BE2C (cell line): ENCODE results near the gene TMEM273.

Experiments used
- DNase-seq: peaks from one replicate; pipeline ENCODE4 v3.0.0-alpha.2; 2020
- H3K27me3 ChIP-seq: fragments of 250-450 bp; sonication (Bioruptor Pico); 2 replicates; pipeline ENCODE4 v1.5.1; 2020; ENCODE audit warnings: mild to moderate bottlenecking
- H3K36me3 ChIP-seq: fragments of 250-450 bp; sonication (Bioruptor Pico); 2 replicates; pipeline ENCODE4 v1.5.1; 2020; ENCODE audit warnings: mild to moderate bottlenecking
- H3K4me1 ChIP-seq: fragments of 250-450 bp; sonication (Bioruptor Pico); 2 replicates; pipeline ENCODE4 v1.5.1; 2020
- H3K4me3 ChIP-seq: 2 replicates; pipeline ENCODE4 v1.5.1; 2011; ENCODE audit warnings: low read depth, low read length
- H3K9me3 ChIP-seq: fragments of 250-450 bp; sonication (Bioruptor Pico); 2 replicates; pipeline ENCODE4 v1.5.1; 2020
- CTCF ChIP-seq: IDR thresholded peaks from 2 replicates; pipeline ENCODE4 v1.5.1; 2012; ENCODE audit warnings: mild to moderate bottlenecking, low read depth, low read length

Gene TMEM273

DNA sequence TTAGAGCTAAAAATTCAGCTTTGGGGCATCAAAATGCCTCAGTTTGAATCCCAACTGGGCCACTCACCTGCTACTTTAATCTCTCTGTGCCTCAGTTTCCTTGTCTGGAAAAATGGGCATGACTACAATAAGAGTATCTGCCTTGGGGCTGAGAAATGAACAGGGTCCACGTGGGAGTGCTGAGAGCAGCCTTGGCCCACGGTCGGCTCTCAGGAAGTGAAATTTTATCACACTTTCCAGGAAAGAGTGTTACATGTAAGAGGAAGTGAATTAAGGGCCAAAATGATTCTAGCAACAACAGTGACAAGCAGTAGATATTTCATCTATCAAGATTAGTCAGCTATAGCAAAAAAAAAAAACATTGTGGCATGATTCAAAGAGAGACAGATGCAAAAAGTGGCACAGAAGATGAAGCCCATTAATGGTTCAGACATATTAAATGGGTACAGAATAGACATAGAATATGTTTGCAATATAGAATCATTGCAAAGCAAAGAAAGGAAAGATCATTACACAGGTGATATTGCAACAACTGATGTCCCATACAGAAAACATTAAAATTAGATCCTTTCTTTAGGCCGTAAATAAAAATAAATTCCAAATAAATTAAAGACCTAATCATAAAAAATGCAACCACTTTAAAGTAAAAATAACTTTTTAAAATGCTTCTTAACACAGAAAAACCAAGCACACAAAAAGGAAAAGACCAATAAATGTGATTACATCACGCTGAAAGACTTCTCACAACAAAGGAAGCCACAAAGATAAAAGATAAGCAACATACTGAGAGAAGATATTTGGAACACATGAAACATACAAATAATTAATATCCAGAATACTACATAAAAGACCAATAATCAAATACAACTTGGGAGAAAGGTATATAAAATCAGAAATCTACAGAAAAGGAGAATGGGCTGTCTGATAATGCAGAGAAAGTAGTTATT is 4.3 kb downstream of the TMEM273 start:
- no peaks in the 10 kb centered on the region for H3K36me3 ChIP-seq
- DNase-seq = no peak
- no peak for TF ChIP-seq CTCF
- no peak overlapping the region for H3K4me3 ChIP-seq
- H3K9me3 ChIP-seq = no peaks in the 10 kb centered on the region
- H3K4me1 ChIP-seq = 0 out of 2 replicates have a peak, but pooled peaks cover 3% of the 10 kb centered on the region
- H3K27me3 ChIP-seq = no peaks in the 10 kb centered on the region

- Histone ChIP-seq H3K36me3 (no peaks in the 10 kb centered on the region), H3K9me3 (no peaks in the 10 kb centered on the region), H3K4me1 (0 out of 2 replicates have a peak, but pooled peaks cover 3% of the 10 kb centered on the region), H3K4me3 (no peak overlapping the region), H3K27me3 (no peaks in the 10 kb centered on the region)
- no peak for DNase-seq
- no peak for TF ChIP-seq CTCF
Measured at GRCh38 chr10:49182776-49183175, 5.4 kb downstream of the TMEM273 start.

- DNase-seq = no peak
- Histone ChIP-seq H3K27me3 (no peaks in the 10 kb centered on the region), H3K4me1 (no peaks in the 10 kb centered on the region), H3K4me3 (no peak overlapping the region), H3K9me3 (no peaks in the 10 kb centered on the region), H3K36me3 (no peaks in the 10 kb centered on the region)
- no peak for TF ChIP-seq CTCF
Measured at GRCh38 chr10:49180444-49180860, 7.7 kb downstream of the TMEM273 start.

DNA sequence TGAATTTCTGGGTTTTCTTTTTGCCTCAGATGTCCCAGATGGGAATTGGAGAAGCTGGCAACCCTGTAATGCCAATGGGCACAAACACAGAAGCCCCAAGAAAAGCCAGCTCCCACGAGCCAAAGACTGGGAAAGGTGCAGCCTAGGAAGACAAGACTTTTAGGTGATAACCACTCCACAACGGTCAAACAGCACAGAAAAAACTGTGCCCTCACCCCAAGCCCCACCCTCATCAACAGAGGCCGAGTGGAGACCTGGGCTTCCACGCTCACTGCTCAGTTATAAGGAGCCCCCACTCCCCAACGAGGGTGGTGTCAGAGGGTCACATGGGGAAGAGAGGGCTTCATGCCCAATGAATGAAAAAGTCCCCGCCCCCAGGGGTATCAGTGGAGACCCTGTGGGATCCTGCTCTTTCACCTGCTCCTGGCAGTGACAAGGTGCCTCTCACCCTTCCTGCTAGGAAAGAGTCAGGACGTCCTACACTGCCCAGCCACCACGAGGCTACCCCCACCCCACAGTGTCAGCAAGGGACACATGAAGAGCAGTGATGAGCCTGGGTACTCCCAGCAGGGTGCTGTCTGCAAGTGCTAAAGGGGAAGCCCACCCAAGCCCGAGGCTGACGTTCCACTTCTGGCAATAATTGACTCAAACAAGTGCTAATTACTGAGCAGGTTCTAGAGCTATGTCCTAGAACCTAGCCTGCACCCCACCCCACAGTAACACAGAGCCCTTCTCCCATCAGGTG is 8.3 kb downstream of the TMEM273 start:
- H3K27me3 ChIP-seq = no peaks in the 10 kb centered on the region
- no peaks in the 10 kb centered on the region for H3K36me3 ChIP-seq
- no peak for DNase-seq
- no peak for TF ChIP-seq CTCF
- H3K4me3 ChIP-seq = no peak overlapping the region
- H3K4me1 ChIP-seq = no peaks in the 10 kb centered on the region
- no peaks in the 10 kb centered on the region for H3K9me3 ChIP-seq

- DNase-seq = no peak
- Histone ChIP-seq H3K4me3 (no peak overlapping the region), H3K27me3 (no peaks in the 10 kb centered on the region), H3K9me3 (no peaks in the 10 kb centered on the region), H3K36me3 (no peaks in the 10 kb centered on the region), H3K4me1 (no peaks in the 10 kb centered on the region)
- TF ChIP-seq CTCF = no peak
Measured at GRCh38 chr10:49178489-49179471, 9.4 kb downstream of the TMEM273 start.
